CD4-positive, alpha-beta T cell treated with Interleukin-12 subunit alpha and Interleukin-12 subunit beta, for 1 hour (primary cell): ENCODE measurements around the gene UBE2G1.
A peak's percentile ranks its signal among the peaks of the same experiment; 100 is the strongest.

Experiments used
- DNase-seq: peaks from one replicate; pipeline ENCODE4 v3.0.0-alpha.2; 2020

The UBE2G1 gene

GRCh38 chr17:4246674-4247073 lies 119.8 kb downstream of the UBE2G1 start:
- no peak for DNase-seq

- no peak for DNase-seq
Measured at GRCh38 chr17:4241535-4241934, 124.9 kb downstream of the UBE2G1 start.

DNA sequence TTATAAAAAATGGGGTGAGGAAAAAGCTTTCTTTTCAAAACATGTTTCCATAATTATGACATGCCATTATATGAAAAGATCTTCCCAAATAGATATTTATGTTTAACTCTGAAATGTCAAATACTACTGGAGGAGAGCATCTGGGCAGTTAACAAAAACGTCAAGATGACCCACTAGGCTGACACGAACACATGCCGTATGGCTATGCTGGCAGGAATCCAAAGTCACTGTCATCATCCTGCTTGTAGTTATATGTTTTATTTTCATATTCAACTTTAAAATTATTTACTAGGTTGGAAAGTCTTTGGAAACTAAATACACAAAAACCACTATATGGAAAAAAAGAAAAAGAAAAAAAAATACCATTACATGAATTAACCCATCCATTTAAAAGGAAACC lies 130.0 kb downstream of the UBE2G1 start:
- no peak for DNase-seq

DNA sequence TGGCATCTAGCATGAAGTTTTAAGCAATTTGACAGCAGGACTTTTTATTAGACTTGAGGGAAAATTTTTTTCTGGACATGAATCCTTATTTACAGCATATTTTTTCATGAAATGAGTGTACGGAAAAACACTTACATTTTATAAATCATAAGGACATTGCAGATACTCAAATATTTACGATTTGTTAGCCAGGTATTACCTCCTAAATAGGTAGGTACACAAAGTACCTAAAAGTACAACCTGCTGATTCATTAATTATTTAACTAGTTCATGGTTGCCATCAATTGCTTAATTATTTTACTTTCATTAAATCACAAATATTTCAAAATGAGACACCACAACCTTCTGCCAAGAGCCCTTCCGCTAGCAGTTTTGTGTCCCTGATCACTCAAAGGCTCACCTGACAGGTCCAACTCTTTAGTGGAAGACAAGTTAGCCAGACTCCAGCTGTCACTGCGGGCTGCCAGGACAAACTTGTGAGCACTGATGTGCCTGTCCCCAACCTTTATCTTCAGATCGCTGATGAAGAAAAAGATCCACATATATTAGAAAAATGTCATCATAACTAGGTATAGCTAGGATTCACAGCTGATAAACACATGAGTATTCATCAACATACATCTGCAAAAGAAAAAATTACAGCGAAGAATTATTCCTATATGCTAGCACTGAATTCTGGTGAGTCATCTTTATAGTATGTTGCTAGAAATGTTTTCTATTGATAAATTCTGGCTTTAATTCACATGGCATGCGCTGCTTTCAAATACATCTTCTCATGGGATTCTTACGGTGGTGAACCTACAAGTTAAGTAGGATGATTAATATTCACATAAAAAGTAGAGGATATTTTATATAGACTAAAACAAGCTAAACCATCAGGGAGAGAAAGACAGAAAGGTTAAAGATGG lies 130.8 kb downstream of the UBE2G1 start:
- no peak for DNase-seq

- no peak for DNase-seq
Measured at GRCh38 chr17:4234401-4234800, 132.1 kb downstream of the UBE2G1 start.

DNA sequence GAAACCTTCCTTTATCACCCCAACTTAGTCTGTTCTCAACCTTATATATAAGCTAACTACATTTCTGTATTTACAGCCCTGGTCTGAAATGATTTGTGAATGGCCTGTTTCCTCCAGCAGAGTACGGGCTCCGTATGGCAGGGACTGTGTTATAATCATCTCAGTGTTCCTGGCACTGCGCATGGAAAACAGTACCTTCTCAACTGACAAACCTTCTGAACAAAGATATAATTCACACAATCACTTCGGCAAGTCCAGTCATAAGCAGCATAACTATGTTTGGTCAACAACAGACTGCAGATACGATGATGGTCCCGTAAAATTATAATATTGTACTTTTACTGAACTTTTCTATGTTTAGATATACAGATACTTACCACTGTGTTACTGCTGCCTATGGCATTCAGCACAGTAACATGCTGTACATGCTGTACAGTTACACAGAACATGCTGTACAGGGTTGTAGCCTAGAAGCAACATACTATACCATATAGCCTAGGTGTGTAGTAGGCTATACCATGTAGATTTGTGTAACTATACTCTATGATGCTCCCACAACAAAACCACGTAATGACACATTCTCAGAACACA lies 132.7 kb downstream of the UBE2G1 start:
- no peak for DNase-seq

GRCh38 chr17:4232168-4232813 lies 134.2 kb downstream of the UBE2G1 start:
- DNase-seq = peak; percentile 14

DNA sequence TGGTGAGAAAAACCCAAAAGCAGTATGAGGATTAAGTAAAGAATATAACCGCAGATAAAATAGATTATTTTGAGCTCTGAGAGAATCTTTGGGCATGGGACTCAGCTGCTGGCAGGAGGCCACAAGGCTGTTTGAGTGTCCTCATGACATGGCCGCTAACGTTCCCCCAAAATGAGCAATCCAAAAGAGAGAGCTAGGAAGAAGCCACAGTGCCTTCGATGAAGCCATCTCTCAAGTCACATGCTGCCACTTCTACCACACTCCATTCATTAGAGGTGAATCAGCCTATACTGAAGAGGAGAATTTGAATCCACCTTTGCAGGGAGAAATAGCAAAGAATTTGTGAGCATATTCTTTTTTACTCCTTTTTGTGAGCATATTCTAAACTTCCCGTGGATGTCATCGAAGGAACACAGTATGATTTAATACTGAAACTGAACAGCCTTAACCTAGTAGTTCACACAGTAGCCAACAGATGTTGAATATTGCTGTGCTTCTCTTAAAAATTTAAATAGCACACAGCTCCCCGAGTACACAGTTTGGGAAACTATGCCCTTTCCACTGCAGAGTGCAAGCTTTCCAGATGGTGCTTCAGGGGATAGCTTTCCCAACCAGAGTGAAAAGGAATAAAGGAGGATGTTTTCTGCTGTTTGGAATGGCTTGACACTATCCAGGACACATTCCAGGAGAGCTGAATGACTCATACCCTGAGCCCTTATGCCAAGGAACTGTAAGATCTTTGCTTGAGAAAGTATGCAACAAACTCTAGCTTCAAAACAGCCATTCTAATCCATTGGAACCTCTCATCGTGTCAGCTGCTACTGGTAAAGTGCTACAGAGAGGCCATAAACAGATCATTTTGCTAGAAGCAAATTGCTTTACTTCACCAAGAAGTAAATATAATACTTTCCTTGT lies 136.6 kb downstream of the UBE2G1 start:
- DNase-seq = no peak

GRCh38 chr17:4221899-4222659 lies 144.4 kb downstream of the UBE2G1 start:
- no peak for DNase-seq

- DNase-seq = no peak
Measured at GRCh38 chr17:4221163-4221562, 145.3 kb downstream of the UBE2G1 start.

- no peak for DNase-seq
Measured at GRCh38 chr17:4220655-4221054, 145.8 kb downstream of the UBE2G1 start.
